Measurements from ENCODE around the gene HMCN1.
"Not testable (repeated sequence)": the region's sequence is repeated elsewhere in the genome, so short reads cannot be mapped to it uniquely, and the experiment has no call there.

Gene HMCN1

DNA sequence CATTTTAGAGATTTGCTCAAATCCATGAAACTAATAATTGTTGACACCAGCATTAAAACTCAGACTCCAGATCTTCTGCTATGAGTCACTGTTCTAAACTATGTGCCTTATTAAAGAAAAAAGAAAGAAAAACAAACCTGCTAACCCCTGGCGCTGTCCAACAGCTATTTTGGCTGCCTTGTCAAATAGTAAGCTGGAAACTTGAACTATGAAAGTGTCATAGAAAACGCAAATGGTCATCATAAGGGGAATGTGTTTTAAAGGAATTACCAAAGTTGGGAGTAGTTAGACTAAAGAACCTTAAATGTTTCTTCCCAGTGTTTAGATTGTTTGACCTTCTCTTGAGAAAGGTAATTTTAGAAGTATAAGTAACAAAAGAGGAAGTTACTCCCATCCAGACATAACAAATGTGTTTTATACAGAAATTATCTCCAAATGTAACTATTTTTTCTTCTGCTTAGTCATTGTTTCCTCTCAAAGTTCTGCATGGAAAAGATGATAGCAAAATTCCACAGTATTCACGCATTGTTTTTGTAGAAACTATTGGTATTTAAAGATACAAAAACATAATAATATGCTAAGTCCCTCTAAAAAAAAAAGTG lies 368.5 kb downstream of the HMCN1 start:
- DNase-seq: no peak

DNA sequence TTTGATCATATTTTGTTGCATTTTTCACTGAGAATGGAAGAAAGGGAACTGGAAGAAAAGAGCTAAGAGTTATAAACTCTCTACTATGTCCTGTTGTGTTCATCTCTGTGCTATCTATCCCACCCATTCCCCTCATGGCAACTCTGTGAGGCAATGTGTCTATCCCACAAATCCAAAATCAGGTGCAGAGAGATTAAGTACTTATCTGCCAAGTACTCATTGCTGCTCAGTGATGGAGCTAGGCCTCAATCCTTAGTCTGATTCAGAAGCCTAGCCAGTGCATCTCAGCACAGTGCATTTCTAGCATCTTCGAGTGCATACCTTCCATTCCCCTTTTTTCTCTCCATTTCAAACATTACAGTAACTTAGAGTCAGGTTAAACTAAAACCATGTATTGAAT lies 370.3 kb downstream of the HMCN1 start:
- DNase-seq: no peak

DNA sequence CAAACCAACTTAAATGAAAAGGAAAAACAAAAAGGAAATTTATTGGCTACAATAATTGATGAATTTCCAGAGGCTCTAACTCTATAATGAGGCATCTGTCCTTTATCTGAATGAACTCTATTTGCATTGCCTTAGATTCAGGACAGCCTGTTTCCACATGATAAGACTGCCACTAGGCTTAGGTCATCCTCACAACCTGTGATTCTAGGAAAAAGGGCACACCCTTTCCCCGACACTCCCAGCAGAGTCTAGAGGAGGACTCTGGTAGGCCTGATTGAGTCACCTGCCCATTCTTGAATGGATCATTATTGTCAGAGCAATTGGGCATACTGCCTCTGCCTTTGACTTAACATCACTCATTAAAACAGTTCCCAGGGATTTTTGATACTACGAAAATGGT lies 378.1 kb downstream of the HMCN1 start:
- no peak for DNase-seq

DNA sequence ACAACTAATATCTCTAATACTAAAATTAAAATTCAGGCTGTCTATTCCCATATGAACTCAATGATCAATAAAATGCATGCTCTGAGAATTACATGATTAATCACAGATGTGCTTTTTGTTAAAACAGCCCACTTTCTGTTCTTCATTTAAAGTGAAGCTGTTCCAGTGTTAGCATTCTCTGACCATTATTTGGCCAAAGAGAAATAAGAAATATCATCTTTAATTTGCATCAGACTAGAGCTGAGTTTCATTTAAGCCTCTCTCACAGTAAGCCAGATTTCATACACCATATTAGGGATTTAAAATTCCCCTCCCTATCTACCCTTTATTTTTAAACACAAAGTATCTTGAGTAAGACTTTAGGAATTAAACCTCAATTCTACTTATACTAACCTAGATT lies 379.3 kb downstream of the HMCN1 start:
- no peak for DNase-seq

DNA sequence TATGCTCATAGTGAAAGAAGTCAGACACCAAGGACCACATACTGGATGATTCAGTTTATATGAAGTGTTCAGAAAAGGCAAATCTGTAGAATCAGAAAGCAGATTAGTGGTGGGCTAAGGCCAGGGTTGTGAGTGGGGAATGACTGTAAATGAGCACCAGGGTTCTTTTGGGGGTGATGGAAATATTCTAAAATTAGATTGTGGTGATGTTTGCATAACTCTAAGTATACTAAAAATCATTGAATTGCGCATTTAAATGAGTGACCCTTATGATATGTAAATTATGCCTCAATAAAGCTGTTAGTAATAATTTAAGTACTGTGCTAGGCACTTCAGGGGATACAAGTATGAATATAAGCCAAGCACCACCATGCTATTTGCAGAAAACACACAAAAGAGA lies 384.5 kb downstream of the HMCN1 start:
- no peak for DNase-seq

DNA sequence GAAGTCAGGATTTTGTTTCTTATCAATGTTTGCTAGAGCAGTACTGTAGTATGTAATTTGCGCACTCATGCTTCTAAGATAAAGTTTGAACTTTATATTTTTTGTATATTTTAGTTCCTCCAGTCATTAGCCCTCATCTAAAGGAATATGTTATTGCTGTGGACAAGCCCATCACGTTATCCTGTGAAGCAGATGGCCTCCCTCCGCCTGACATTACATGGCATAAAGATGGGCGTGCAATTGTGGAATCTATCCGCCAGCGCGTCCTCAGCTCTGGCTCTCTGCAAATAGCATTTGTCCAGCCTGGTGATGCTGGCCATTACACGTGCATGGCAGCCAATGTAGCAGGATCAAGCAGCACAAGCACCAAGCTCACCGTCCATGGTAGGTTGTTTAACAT lies 388.6 kb downstream of the HMCN1 start:
- no peak for DNase-seq

DNA sequence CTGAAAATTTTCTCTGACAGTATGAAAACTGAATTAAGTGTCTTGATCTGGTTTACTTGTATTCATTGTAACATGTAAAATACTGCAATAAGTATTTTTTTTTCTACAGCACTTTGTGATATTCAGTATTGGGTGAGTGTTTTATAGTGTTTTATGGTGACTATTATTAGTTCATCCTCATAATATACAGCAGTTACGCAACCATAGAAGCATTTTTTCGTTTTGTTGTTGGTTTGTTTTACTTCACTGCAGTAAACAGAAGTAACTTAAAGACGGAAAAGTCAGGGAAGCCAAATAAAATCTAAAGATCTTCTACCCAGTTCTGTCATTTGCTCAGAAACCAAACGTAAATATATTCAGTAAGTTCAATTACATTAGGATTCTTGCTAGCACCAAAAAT lies 390.8 kb downstream of the HMCN1 start:
- no peak for DNase-seq

DNA sequence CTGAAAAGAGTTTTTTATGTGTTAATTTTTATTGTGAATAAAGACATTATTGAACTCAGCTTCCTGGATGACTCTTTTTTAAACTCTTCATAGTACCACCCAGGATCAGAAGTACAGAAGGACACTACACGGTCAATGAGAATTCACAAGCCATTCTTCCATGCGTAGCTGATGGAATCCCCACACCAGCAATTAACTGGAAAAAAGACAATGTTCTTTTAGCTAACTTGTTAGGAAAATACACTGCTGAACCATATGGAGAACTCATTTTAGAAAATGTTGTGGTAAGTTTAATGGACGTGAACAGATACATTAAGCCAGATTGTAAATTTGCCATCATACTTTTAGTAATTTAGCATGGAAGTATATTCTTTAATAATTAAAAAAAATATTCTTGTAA lies 391.3 kb downstream of the HMCN1 start:
- DNase-seq: no peak

DNA sequence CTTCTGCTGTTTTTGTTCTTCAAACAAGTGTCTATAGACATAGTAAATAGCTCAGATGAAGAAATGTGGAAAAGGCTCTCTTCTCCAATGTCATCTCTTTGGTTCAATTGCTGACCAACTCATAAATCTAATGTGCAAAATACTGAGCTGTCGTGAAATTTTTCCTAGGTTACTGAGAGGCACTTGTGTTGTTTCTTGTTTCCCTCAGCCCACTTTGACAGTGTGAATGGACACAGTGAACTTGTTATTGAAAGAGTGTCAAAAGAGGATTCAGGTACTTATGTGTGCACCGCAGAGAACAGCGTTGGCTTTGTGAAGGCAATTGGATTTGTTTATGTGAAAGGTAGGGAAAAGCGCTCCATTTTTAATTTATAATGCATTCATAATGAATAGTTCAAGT lies 395.6 kb downstream of the HMCN1 start:
- no peak for DNase-seq

DNA sequence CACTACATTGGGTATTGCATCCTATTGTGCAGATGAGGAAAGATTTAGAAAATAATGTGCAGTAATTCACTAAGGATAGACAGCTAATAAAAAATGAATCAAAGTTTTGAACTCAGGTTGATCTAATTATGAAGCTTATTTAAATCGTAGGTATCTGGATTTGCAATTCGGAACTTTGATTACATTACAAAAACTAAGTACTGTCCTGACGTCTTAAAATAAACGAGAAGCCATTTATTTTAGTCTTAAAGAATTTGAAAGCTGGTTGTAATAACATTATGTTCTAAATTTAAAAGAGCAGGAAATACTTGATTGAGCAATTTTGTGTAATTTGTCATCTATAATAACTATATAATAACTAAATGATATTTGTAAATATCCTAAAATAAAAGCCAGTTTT lies 404.9 kb downstream of the HMCN1 start:
- DNase-seq: no peak

DNA sequence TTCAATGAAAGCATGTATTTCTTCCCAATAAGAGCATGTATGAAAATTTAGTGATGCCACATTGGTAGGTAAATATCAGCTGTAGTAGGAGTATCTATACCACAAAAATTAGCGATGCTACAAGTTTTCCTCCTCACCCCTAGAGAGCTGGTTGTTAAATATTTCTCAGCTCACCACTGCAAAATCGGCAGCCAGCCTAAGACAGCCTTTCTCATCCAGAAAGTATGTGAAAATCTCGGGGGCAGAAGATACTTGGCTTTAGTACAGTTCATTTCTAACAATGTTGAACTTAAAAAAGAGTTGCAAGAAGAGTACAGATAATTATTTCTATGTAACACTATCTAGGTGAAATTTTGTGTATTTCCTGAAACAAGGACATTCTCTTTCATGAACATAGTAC lies 405.5 kb downstream of the HMCN1 start:
- DNase-seq: no peak

DNA sequence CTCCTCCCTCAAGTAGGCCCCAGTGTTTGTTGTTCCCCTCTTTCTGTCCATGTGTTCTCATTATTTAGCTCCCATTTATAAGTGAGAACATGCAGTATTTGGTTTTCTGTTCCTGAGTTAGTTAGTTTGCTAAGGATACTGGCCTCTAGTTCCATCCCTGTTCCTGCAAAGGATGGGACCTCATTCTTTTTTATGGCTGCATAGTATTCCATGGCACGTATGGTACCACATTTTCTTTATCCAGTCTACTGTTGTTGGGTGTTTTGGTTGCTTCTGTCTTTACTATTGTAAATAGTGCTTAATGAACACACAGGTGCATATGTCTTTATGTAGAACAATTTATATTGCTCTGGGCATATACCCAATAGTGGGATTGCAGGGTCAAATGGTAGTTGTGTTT lies 408.0 kb downstream of the HMCN1 start:
- no peak for DNase-seq

DNA sequence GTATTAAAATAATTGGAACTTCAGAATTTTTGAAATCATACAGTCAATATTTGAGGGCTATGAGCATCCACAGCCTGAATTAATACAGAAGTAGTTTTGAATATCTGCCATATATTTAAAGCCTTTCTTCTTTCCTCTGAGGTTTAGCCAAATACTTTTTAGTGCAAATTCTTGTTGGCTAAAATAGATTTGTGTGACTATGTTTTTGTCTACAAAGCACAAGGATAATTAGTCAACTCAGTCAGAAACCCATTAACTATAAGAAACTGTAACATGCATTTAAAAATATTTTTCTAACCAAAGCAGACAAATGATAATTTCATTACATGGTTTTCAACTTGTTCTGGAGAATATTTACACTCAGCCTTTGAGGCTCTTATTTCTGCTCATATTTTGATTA lies 408.7 kb downstream of the HMCN1 start:
- DNase-seq: no peak

DNA sequence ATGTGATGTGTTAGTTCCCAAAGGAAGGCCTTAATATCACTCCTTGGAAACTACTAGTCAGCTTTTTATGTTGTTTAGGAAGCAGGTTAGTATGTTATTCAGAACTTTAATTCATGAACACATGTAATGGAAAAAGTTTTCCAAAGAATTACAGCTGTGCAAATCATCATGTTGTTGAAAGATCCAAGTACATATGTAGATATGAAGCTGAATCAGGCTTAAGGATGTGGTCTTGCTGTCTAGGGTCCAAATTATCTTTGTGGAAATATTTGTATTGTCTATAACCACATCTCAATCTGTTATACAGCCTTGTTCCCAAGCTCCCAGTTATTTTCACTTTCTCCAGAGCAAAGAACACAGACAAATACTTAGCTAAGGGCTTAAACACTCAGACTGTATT lies 409.3 kb downstream of the HMCN1 start:
- no peak for DNase-seq

DNA sequence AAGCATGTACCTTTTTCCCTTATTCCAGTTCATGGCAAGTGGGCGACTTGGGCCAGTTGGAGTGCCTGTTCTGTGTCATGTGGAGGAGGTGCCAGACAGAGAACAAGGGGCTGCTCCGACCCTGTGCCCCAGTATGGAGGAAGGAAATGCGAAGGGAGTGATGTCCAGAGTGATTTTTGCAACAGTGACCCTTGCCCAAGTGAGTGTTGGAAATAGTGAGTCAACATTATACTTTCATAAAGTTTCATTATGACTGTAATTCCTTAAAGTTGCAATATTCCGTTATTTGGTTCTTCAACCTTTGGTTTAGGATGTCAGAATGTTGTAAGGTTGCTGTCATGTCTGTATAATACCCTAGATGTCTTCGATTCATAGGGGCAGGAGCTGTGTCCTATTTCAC lies 410.3 kb downstream of the HMCN1 start:
- DNase-seq: no peak

DNA sequence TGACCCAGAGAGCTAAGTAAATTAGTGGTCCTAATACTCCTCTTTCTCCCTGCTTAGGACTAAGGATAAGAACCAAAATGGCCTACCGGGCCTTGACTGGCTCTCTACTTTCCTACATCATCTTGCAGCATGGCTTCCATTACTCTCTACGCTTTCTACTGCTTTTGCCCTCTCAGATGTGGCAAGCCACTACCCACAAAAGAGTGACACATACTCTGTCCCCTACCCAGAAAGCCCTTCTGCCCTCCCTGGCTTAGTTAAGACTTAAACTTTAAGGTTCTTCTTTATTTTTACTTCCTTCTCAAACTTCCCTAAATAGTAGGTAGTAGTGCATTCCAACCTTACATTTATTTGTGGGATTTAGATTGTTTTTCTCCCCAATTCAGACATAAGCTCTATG lies 412.8 kb downstream of the HMCN1 start:
- no peak for DNase-seq

DNA sequence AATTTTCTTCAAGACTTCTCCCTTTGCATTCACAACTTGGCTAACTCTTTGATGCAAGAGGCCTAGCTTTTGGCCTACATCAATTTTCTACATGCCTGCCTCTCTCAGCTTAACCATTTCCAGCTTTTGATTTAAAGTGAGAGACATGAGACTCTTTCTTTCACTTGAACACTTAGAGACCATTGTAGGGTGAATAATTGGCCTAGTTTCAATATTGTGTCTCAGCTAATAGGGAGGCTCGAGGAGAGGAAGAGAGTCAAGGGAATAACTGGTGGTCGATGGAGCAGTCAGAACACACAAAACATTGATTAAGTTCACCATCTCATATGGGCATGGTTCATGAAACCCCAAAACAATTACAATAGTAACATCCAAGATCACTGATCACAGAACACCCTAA lies 415.4 kb downstream of the HMCN1 start:
- DNase-seq: no peak

DNA sequence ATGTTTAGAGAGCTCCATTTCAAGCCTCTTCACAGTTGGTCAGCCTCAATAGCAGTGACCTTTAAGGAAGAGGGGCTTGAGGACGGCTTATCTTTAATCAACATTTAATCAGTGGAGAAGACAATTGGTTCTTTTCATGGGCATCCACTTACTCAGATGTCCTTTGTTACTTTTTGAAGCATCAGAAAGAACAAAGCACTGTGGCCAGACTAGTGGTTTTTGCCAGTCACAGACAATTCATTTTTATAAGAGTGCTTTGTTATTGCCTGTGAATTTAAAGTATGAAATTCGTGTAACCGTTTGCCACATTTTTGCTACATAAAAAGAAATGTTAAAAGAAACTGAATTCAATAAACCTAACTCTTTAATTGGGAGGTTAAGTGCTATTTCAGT lies 418.0 kb downstream of the HMCN1 start:
- no peak for DNase-seq

DNA sequence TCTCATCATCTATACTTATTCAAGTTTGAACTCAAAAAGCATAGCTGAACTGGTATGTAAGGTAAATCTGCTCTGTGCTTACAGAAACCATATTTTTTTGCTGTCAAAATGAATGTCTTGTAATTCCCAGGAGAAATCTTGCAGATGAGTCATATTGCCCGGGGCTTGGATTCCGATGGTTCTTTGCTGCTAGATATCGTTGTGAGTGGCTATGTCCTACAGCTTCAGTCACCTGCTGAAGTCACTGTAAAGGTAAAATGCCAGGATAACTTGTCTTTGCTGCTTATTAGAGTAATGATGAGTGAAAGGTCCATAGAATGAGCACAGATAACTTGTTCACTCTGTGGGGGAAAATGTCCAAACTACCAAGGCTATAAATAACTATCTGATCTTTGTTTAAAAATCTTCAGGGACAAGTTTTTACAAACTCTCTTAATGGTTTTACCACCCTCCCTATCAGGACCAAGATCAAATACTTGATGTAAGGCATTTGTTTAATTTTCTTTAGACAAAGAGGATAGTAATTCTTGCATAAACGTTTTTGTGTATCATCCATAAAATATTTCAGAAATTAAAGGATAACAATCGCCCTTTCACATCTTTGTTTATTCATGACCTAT lies 418.5 kb downstream of the HMCN1 start:
- no peak for DNase-seq

DNA sequence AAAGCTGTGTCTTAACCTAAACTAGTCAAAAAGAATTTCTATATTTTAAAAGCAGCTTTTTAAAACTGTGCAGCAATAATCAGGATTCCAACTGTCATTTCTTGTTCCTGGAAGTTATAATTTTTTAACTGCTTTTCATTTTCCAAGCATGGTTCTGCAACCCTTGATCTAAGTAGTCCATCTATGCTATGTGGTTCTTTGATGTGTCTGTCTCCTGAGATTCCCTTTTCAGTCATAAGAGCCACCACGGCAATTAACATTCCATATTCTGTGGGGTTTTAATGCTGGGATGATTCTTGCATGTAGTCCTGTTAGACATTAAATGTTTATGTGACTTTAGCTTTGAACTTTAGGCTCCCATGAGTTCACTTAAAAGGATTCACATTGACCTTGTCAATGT lies 420.5 kb downstream of the HMCN1 start:
- no peak for DNase-seq

DNA sequence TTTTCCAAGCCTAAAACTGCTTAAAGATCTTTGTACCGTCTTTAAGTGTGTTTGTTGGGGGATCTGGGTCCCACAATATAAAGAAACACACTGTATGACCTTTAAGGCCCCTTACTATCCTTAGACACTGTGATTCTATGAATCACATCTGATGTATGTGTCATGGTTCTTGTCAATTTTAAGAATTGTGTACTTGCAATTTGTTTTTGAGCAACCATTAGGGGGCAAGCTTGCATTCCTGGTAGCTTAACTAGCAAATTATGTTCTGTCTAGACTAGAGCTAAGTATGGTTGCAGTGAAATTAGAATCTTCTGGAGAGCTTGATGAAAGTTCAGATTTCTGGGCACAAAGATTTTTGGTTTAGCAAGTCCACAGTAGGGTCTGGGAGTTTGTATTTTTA lies 421.4 kb downstream of the HMCN1 start:
- DNase-seq: no peak

DNA sequence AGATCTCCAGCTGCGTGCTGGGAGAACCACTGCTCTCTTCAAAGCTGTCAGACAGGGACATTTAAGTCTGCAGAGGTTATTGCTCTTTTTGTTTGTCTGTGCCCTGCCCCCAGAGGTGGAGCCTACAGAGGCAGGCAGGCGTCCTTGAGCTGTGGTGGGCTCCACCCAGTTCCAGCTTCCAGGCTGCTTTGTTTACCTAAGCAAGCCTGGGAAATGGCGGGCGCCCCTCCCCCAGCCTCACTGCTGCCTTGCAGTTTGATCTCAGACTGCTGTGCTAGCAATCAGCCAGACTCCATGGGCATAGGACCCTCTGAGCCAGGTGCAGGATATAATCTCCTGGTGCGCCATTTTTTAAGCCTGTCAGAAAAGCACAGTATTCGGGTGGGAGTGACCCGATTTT lies 428.7 kb downstream of the HMCN1 start:
- not testable (repeated sequence) for DNase-seq

DNA sequence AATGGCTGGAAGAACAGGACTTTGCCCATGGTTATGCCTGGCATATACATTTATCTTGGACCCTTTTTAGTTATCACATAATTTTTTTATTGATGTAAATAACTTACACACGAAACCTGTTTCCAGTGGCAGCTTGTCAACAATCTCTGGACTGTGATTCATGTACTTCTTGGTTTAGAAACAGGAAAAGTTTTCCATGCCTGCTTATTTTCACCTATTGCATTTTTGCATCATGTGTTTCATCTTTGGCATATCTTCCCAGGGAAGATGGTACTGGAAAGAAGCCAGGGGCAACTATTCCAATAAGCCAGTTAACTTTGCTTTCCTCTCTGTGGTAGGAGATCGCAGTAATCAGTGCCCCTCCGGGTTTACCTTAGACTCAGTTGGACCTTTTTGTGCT lies 430.6 kb downstream of the HMCN1 start:
- no peak for DNase-seq

DNA sequence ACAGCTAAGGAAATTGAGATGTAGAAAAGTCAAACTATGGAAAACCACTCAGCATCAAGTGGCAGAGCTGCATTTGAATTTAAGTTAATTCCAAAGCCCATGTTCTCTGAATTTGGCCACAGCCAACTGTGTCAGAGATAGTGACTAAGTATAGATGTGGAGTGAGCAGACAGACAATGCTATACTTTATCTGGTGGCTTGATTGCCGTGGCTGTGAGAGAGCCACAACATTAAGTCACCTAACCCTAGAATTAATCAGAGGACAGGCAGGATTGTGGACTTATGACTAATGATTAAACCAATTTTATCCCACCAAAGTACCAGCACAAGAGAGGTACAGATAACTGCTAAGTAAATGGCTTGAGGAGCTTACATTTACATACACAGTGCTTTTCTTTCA lies 431.1 kb downstream of the HMCN1 start:
- DNase-seq: no peak

DNA sequence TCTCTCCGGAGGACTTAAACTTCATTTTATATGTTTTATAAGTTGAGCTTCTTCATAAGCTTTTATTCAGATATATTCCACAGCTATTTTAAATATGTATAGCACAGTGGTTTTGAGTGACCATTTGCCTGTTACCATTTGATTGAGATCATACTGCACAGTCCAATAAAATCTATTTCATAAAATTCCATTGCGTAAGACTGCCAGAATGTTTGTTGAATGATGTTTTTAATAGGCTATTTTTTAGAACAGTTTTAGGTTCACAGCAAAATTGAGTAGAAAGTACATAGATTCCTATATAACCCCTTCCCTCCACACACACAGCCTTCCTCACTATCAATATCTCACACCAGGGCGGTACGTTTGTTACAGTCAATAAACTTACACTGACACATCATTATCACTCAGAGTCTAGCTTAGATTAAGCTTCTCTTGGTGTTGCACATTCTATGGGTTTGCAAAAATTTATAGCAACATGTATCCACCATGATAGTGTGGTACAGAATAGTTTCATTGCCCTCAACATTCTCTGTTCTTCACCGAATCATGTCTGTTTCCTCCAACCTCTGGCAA lies 433.0 kb downstream of the HMCN1 start:
- DNase-seq: no peak

All from NCI-H2081 treated with DMSO at 0.1 percent for 48 hours (cell line).